NAMALWA (cell line): ENCODE data around the gene CDH13.
A peak's percentile ranks its signal among the peaks of the same experiment; 100 is the strongest.

Experiments used
- DNase-seq: peaks from one replicate; pipeline ENCODE4 v3.0.0-alpha.2; 2015; ENCODE audit warnings: low spot score

CDH13 gene

GRCh38 chr16:83439412-83439811, 812.6 kb downstream of the CDH13 start:
- no peak for DNase-seq

GRCh38 chr16:83441517-83441916, 814.7 kb downstream of the CDH13 start:
- DNase-seq = no peak

DNA sequence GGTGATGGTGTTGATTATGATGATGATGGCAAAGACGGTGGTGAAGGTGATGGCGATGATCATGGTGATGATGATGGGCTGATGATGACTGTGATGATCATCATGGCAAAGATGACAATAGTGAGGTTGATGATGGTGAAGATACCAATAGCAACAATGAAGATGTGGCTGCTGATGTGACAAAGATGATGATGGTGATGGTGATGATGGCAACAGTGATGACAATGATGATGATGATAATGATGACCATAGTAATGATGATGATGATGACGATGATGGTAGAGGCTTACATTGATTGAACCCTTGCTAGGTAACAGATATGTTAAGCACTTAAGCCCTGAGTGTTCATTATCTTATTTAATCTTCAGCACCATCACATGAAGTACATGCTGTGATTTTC, 817.2 kb downstream of the CDH13 start:
- DNase-seq = no peak

DNA sequence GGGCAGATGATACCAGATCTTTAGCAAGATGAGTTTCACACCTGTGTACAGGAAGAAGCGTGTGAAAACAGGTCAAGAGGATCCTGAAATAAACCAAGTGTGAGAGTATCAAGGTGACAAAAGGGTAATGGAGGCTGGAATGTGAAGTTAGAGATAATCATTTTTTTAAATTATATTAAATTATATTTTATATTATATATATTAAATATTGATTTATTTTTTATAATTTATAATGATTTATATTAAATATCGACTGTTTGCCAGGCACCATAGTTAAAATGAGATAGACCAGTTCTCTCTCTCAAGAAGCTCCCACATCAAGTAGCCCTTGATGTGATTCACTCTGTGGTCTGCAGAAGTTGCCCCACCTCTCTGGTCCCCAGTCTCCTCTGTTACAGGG, 820.8 kb downstream of the CDH13 start:
- no peak for DNase-seq

GRCh38 chr16:83449861-83450260, 823.1 kb downstream of the CDH13 start:
- no peak for DNase-seq

- DNase-seq = no peak
These were observed 827.2 kb downstream of the CDH13 start for GRCh38 chr16:83453977-83454376.

GRCh38 chr16:83455716-83456115, 828.9 kb downstream of the CDH13 start:
- DNase-seq = no peak

DNA sequence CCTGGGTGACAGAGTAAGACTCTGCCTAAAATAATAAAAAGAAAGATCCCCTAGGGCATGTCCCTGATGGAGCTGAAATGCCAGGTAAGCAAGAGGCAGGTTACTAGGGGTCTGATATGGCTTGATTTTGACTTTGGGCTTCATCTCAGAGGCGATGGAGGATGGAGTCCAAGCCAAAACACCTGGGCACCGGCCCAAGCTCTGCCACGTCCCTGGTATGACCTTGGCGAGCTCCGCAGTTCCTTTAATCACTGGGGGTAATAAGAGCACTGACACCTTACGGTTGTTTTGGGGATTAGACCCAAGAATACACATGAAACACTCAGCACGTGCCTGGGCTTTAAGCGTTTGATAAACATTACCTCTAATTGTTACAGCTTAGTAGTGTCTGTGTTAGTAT, 830.2 kb downstream of the CDH13 start:
- DNase-seq = no peak

GRCh38 chr16:83458612-83459011, 831.8 kb downstream of the CDH13 start:
- DNase-seq = peak; percentile 3

GRCh38 chr16:83464991-83465390, 838.2 kb downstream of the CDH13 start:
- DNase-seq = no peak

- DNase-seq = no peak
These were observed 843.6 kb downstream of the CDH13 start for GRCh38 chr16:83470416-83470815.

- DNase-seq = no peak
These were observed 846.2 kb downstream of the CDH13 start for GRCh38 chr16:83472776-83473501.

DNA sequence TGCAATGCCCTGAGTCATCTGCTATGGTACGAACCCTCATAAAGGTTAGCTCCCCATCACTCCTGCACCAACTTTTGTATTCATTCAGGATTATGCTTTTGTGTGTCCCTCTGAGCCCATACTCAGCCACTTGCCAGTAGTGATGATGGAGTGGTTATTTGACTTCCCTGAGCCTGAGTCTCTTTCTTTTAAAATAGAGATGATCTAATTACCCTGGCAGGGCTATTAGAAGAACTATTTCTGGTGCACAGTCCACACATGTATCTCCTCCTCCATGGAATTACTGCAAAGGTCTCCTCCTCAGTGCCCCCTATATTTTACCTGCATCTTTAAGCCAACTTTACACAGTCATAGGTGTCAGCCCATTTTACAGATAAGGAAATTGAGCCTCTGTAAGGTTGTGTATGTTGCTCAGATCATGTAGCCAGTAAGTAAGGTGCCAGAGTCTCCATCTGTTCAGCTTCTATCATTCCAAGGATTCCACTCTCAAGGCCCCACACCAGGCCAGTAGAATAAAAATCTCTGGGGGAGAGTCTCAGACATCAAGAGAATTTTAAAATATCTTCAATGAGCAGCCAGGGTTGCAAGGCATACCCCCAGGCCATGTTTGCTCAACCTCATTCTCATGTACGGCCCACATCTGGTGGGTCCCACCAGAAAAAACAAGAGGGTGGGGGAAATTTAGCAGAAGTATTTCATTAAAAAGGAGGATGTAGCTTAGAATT, 847.3 kb downstream of the CDH13 start:
- DNase-seq = no peak

GRCh38 chr16:83475108-83475507, 848.3 kb downstream of the CDH13 start:
- no peak for DNase-seq

- no peak for DNase-seq
These were observed 854.8 kb downstream of the CDH13 start for GRCh38 chr16:83481589-83481988.

GRCh38 chr16:83482545-83483162, 855.9 kb downstream of the CDH13 start:
- DNase-seq = no peak

DNA sequence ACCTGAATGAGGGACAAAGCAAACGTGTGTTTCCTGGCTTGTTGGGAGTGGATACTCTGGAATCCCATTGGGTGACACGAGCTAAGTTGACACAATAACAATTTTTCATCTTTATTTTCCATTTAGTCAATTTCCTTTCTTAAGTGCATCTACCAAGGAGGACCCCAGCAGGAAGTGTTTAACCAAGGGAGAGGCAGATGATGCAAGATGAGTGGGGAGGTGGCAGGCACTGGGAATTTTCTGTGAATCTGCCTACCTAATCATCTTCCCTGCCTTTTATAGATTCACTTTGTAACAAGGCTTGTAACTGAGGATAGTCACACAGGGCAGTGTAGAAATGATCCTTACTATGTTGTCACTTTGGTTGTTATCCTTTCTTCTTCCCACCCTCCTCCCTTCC, 863.3 kb downstream of the CDH13 start:
- no peak for DNase-seq

GRCh38 chr16:83494459-83494858, 867.7 kb downstream of the CDH13 start:
- DNase-seq = no peak

DNA sequence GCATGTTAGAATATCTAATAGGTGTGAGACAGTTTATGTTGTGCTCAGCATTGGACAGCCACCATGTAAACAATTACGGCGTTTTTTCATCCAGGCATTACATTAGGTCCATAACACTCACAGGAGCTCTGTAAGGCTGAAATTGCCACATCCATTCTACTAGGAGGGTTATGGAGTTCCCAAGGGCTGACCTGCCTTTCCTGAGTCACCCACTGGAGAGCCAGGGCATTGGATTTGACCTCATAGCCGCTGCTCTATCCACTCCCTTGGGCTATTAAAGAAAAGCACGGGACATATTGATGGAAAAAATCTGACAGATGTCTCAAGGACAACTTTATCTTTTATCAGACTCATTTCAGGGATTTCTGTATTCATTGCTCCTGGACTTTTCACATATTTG, 874.7 kb downstream of the CDH13 start:
- no peak for DNase-seq

GRCh38 chr16:83508295-83508694, 881.5 kb downstream of the CDH13 start:
- DNase-seq = no peak

- DNase-seq = no peak
These were observed 882.5 kb downstream of the CDH13 start for GRCh38 chr16:83509316-83509715.

- no peak for DNase-seq
These were observed 884.1 kb downstream of the CDH13 start for GRCh38 chr16:83510906-83511305.

GRCh38 chr16:83513008-83513755, 886.4 kb downstream of the CDH13 start:
- DNase-seq = no peak
